H1 (cell line): Measurements from ENCODE around the gene CGNL1. TPM values are rescaled to one million over a fixed set of nuclear protein-coding genes. Genes with fewer than 3 reads are reported as not detected.
A peak's percentile ranks its signal among the peaks of the same experiment; 100 is the strongest.

ENCODE experiments used
- CTCF ChIA-PET: fragments of 300-600 bp; sonication (Branson Sonifier 250); formaldehyde crosslinking; loops from one replicate; lab custom pipeline; 2021; ENCODE audit not compliant: partially characterized antibody; lab: Charles Lee
- POLR2A ChIA-PET: fragments of 300-600 bp; sonication (Branson Sonifier 250); formaldehyde crosslinking; loops from one replicate; lab custom pipeline; 2021; ENCODE audit warnings: inconsistent platforms; ENCODE audit not compliant: partially characterized antibody; lab: Charles Lee
- DNase-seq, 2 experiments: peaks; one replicate each; pipeline versions ENCODE4 v3.0.0 to v3.0.0-alpha.2; 2010 to 2022; ENCODE audit warnings: low spot score in 2 of 2, low read depth in 1 of 2, mixed read lengths in 1 of 2
- FAIRE-seq: peaks from 2 replicates; lab custom pipeline; 2011; peaks lifted over from hg19 to GRCh38; lab: Jason Lieb, UNC
- H2AFZ ChIP-seq: 2 replicates; pipeline ENCODE4 v1.8.1; 2012; ENCODE audit warnings: low read length, inconsistent platforms
- H2AK5ac ChIP-seq: 2 replicates; pipeline ENCODE4 v1.6.1; 2013; ENCODE audit warnings: low read depth, low read length
- H2BK120ac ChIP-seq: replicated peaks from 2 replicates; pipeline ENCODE3; 2013; ENCODE audit warnings: low read depth, low read length, inconsistent platforms
- H2BK12ac ChIP-seq: 2 replicates; pipeline ENCODE4 v1.6.1; 2013; ENCODE audit warnings: low read depth, low read length
- H2BK15ac ChIP-seq: 2 replicates; pipeline ENCODE4 v1.6.1; 2013; ENCODE audit warnings: low read length
- H2BK20ac ChIP-seq: 2 replicates; pipeline ENCODE4 v1.6.1; 2013; ENCODE audit warnings: low read length
- H2BK5ac ChIP-seq: 2 replicates; pipeline ENCODE4 v1.6.1; 2013; ENCODE audit warnings: low read depth, low read length
- H3K14ac ChIP-seq: 2 replicates; pipeline ENCODE4 v1.6.1; 2013; ENCODE audit warnings: inconsistent platforms; ENCODE audit not compliant: insufficient read length
- H3K18ac ChIP-seq: 2 replicates; pipeline ENCODE4 v1.6.1; 2013; ENCODE audit warnings: low read length; ENCODE audit errors: extremely low read depth
- H3K23ac ChIP-seq: 2 replicates; pipeline ENCODE4 v1.6.1; 2013; ENCODE audit warnings: inconsistent platforms; ENCODE audit not compliant: insufficient read length
- H3K23me2 ChIP-seq: 2 replicates; pipeline ENCODE4 v1.6.1; 2013; ENCODE audit warnings: low read depth, low read length
- H3K27ac ChIP-seq: 2 replicates; pipeline ENCODE4 v1.6.1; 2011; ENCODE audit warnings: low read depth, low read length, inconsistent platforms
- H3K27me3 ChIP-seq, 4 experiments: replicated peaks in 1 of 4; 1 replicate in 1 of 4; 2 replicates in 3 of 4; pipeline versions ENCODE4 v1.6.1 to v1.8.1; 2011 to 2013; ENCODE audit warnings: low read length in 3 of 4, mild to moderate bottlenecking in 3 of 4, inconsistent platforms in 2 of 4, mixed read lengths in 2 of 4, moderate library complexity in 1 of 4; ENCODE audit not compliant: control insufficient read depth in 3 of 4, insufficient read depth in 3 of 4; ENCODE audit errors: extremely low read depth in 1 of 4
- H3K36me3 ChIP-seq, 4 experiments: 2 replicates each; pipeline versions ENCODE4 v1.6.1 to v1.8.1; 2011 to 2013; ENCODE audit warnings: mild to moderate bottlenecking in 4 of 4, low read length in 3 of 4, moderate library complexity in 2 of 4, control low read depth in 1 of 4, inconsistent platforms in 1 of 4; ENCODE audit not compliant: insufficient read depth in 4 of 4, control insufficient read depth in 2 of 4
- H3K4ac ChIP-seq: replicated peaks from 2 replicates; pipeline ENCODE3; 2013; ENCODE audit warnings: low read length, low read depth, mixed read lengths, inconsistent platforms; ENCODE audit not compliant: insufficient read length
- H3K4me1 ChIP-seq, 4 experiments: replicated peaks in 1 of 4; 1 replicate in 1 of 4; 2 replicates in 3 of 4; pipeline versions ENCODE4 v1.6.1 to v1.8.1; 2011 to 2013; ENCODE audit warnings: low read length in 3 of 4, inconsistent platforms in 2 of 4, mixed read lengths in 1 of 4; ENCODE audit not compliant: insufficient read depth in 4 of 4, control insufficient read depth in 3 of 4
- H3K4me2 ChIP-seq, 2 experiments: 2 replicates each; pipeline versions ENCODE4 v1.6.1 to v1.8.1; 2011 to 2013; ENCODE audit warnings: low read depth in 2 of 2, low read length in 2 of 2, control low read depth in 1 of 2, inconsistent platforms in 1 of 2, mild to moderate bottlenecking in 1 of 2; ENCODE audit not compliant: insufficient read depth in 1 of 2
- H3K4me3 ChIP-seq, 4 experiments: fragments of 200-600, 300-600 bp in 1 of 4; sonication (generic), shearing (Covaris generic), sonication (Bioruptor Twin) in 1 of 4; 2 replicates each; pipeline versions ENCODE4 v1.5.1 to v1.8.1; 2011 to 2016; ENCODE audit warnings: low read length in 4 of 4, low read depth in 3 of 4, control low read depth in 2 of 4, inconsistent platforms in 2 of 4, mild to moderate bottlenecking in 2 of 4, mixed read lengths in 1 of 4, moderate library complexity in 1 of 4; ENCODE audit not compliant: insufficient read depth in 2 of 4; ENCODE audit errors: extremely low read depth in 1 of 4
- H3K56ac ChIP-seq: replicated peaks from 2 replicates; pipeline ENCODE3; 2013; ENCODE audit warnings: low read depth, mild to moderate bottlenecking, mixed read lengths, low read length, inconsistent platforms; ENCODE audit not compliant: insufficient read length
- H3K79me1 ChIP-seq: 2 replicates; pipeline ENCODE4 v1.6.1; 2013; ENCODE audit warnings: low read depth, low read length, control low read depth
- H3K79me2 ChIP-seq, 2 experiments: 2 replicates each; pipeline versions ENCODE4 v1.6.1 to v1.8.1; 2012 to 2013; ENCODE audit warnings: low read length in 2 of 2, mild to moderate bottlenecking in 2 of 2, inconsistent platforms in 1 of 2; ENCODE audit not compliant: insufficient read depth in 2 of 2, control insufficient read depth in 1 of 2
- H3K9ac ChIP-seq, 4 experiments: replicated peaks in 1 of 4; 1 replicate in 1 of 4; 2 replicates in 3 of 4; pipeline versions ENCODE4 v1.6.1 to v1.8.1; 2011 to 2013; ENCODE audit warnings: low read depth in 3 of 4, low read length in 3 of 4, control low read depth in 2 of 4, mild to moderate bottlenecking in 2 of 4, moderate library complexity in 2 of 4, inconsistent platforms in 1 of 4; ENCODE audit errors: extremely low read depth in 1 of 4
- H3K9me3 ChIP-seq, 2 experiments: 2 replicates each; pipeline versions ENCODE4 v1.6.1 to v1.8.1; 2012 to 2013; ENCODE audit warnings: mild to moderate bottlenecking in 2 of 2, moderate library complexity in 2 of 2, control low read depth in 1 of 2, inconsistent platforms in 1 of 2, low read depth in 1 of 2, low read length in 1 of 2, mixed read lengths in 1 of 2; ENCODE audit not compliant: insufficient read depth in 2 of 2
- H4K20me1 ChIP-seq, 2 experiments: replicated peaks in 1 of 2; 2 replicates each; pipeline versions ENCODE3 to v1.8.1; 2011 to 2013; ENCODE audit warnings: inconsistent platforms in 2 of 2, low read length in 2 of 2, mild to moderate bottlenecking in 1 of 2; ENCODE audit not compliant: insufficient read depth in 2 of 2, control insufficient read depth in 1 of 2
- H4K5ac ChIP-seq: 2 replicates; pipeline ENCODE4 v1.6.1; 2013; ENCODE audit warnings: low read length, low read depth, mixed read lengths, inconsistent platforms; ENCODE audit not compliant: insufficient read length
- H4K8ac ChIP-seq: 2 replicates; pipeline ENCODE4 v1.8.0; 2013; ENCODE audit warnings: mild to moderate bottlenecking, moderate library complexity, low read length, inconsistent platforms; ENCODE audit not compliant: insufficient read depth; ENCODE audit errors: extremely low read depth
- H4K91ac ChIP-seq: replicated peaks from 2 replicates; pipeline ENCODE3; 2013; ENCODE audit warnings: low read length, mixed read lengths, inconsistent platforms; ENCODE audit not compliant: insufficient read length
- CHD2 ChIP-seq: IDR thresholded peaks from 2 replicates; pipeline ENCODE4 v1.6.1; 2012; ENCODE audit warnings: low read length, improper control_type of control experiment
- JUND ChIP-seq: IDR thresholded peaks from 2 replicates; pipeline ENCODE4 v1.6.1; 2011; ENCODE audit warnings: mild to moderate bottlenecking, improper control_type of control experiment, low read length
- KDM5A ChIP-seq: fragments of 200-600 bp; IDR thresholded peaks from 2 replicates; pipeline ENCODE4 v1.7.1; 2012; ENCODE audit warnings: mild to moderate bottlenecking, low read length, inconsistent platforms, mixed read lengths
- MAFK ChIP-seq: IDR thresholded peaks from 2 replicates; pipeline ENCODE4 v1.6.1; 2012; ENCODE audit warnings: low read depth, mild to moderate bottlenecking, improper control_type of control experiment, low read length
- PHF8 ChIP-seq: fragments of 200-600 bp; sonication (generic); conservative IDR thresholded peaks from 2 replicates; pipeline ENCODE4 v1.7.1; 2012; ENCODE audit warnings: low read depth, mild to moderate bottlenecking, inconsistent platforms, low read length, moderate library complexity
- POU5F1 ChIP-seq: IDR thresholded peaks from 2 replicates; pipeline ENCODE4 v1.6.1; 2011; ENCODE audit warnings: low read depth, mild to moderate bottlenecking, low read length, moderate library complexity
- TCF12 ChIP-seq: IDR thresholded peaks from 2 replicates; pipeline ENCODE4 v1.6.1; 2011; ENCODE audit warnings: low read depth, mild to moderate bottlenecking, low read length
- ZNF274 ChIP-seq: IDR thresholded peaks from 2 replicates; pipeline ENCODE4 v1.7.0; 2012; ENCODE audit warnings: low read length, borderline replicate concordance; ENCODE audit errors: extremely low read depth
- WGBS, 2 experiments: shearing (Covaris generic) in 1 of 2; methylation state at CpG; one replicate each; pipeline versions ENCODE4 v1.1.6 to v1.1.7; 2013 to 2015; ENCODE audit warnings: low lambda C conversion rate in 2 of 2, mixed read lengths in 2 of 2, inconsistent platforms in 1 of 2, low coverage in 1 of 2, missing lambda C conversion rate in 1 of 2; ENCODE audit not compliant: insufficient replicate concordance in 2 of 2, insufficient coverage in 1 of 2, insufficient read length in 1 of 2; ENCODE audit errors: extremely low coverage in 1 of 2, missing lambda C conversion rate in 1 of 2; 5-methylcytosine and 5-hydroxymethylcytosine counted together
- polyA plus RNA-seq, 7 experiments: library from polyadenylated mRNA; depleted of rRNA in 3 of 7; stranded (reverse) in 5 of 7; unstranded in 2 of 7; fragments of >200 nt in 5 of 7; fragments of 200-250 nt in 2 of 7; gene quantifications; 1 replicate in 5 of 7; 2 replicates in 1 of 7; 4 replicates in 1 of 7; pipeline versions ENCODE4 v1.2.1 to v1.2.3, GENCODE V29; 2011 to 2013; ENCODE audit warnings: missing spikeins in 2 of 7, mixed read lengths in 2 of 7
- total RNA-seq: library from RNA; stranded (reverse); fragmentation: NEBNext Ultra II Directional; extraction: Animal tissue kit (Norgen Biotek cat#: 25700); gene quantifications from 2 replicates; pipeline ENCODE4 v1.2.1, GENCODE V29; 2021
- TF ChIP-seq, protein P1 (sequence below): IDR thresholded peaks from 2 replicates; pipeline ENCODE4 v1.6.1; 2012; ENCODE audit warnings: low read length, inconsistent platforms

CGNL1 gene
- total and polyA plus RNA-seq, 2 of the 8 experiments (the other 6 are each of a cell fraction or from before 2014, with no cell fraction given): 21.8 to 75.6 TPM

DNA sequence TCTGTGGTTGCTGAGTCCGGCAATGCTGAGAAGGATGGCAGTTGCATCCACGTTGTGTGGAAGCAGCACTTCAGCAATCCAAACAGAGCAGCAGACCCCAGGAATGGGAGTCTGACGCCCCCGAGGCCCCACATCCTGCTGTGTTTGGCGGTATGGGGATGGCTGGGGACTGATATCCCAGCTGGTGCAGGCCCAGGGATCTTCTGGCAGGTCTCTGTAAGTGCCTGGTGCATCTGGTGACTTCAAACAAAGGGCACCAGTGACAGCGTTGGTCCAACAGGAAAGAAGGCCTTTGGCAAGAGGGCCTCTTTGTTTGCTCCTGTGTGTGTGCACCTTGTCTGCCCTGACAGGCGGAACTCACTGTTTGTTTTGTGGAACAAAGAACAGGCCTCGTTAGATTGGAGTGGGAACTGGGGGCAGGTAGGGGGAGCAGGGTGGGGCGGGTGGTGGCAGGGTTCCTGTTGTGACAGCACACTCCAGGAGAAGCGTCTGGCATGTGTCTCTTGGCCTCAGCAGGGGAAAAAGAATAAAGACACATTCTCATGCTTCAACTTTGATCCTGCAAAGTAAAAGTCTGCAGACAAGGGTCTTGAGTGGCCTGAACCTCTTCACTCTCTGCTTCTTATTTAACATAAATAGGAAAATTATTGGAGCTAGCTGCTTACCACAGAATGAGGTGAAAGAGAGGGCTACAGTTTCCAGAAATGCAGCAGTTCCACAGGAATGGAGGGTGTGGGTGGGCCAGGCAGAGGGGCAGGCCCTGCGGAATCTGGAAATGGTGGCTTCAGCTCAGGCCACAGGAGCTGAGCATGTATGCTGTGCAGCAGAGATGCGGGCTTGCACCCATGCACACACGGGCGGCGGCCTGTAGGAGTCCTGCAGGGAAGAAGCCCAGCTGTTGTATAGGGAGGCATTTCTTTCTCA, 120.9 kb downstream of the CGNL1 start:
- Histone ChIP-seq H4K5ac (no peak overlapping the region), H2BK120ac (no peak overlapping the region), H3K18ac (no peak overlapping the region), H4K91ac (no peak overlapping the region), H4K8ac (no peak overlapping the region), H3K4me1 (peaks cover 0 to 3% (median 0%) of the 10 kb centered on the region in 4 experiments; a peak in 5 of 7 replicates), H3K4me2 (no peak overlapping the region), H3K9me3 (no peaks in the 10 kb centered on the region), H2BK15ac (no peak overlapping the region), H3K23ac (no peak overlapping the region), H3K27ac (0 out of 2 replicates have a peak overlapping the region, but pooled peaks have one; percentile 20), H2BK12ac (no peak overlapping the region), H2AFZ (no peak overlapping the region), H3K9ac (no peak overlapping the region), H3K27me3 (no peaks in the 10 kb centered on the region), H3K14ac (no peak overlapping the region), H3K56ac (no peak overlapping the region), H3K4me3 (no peak overlapping the region), H4K20me1 (peaks cover 1 to 3% of the 10 kb centered on the region in 2 experiments), H3K23me2 (no peaks in the 10 kb centered on the region; the same call in 1 of the 2 replicates), H3K79me2 (no peaks in the 10 kb centered on the region; a peak in 1 of 4 replicates), H3K79me1 (peaks cover 2% of the 10 kb centered on the region; the same call in 1 of the 2 replicates), H3K36me3 (no peaks in the 10 kb centered on the region; a peak in 4 of 8 replicates), H2AK5ac (no peak overlapping the region), H2BK5ac (no peak overlapping the region; the same call in 1 of the 2 replicates), H2BK20ac (no peak overlapping the region), H3K4ac (no peak overlapping the region)
- ChIA-PET POLR2A (interaction anchor here (0.5 to 1.3 kb wide), 2 partner anchors 112 to 151 kb away, joined by 3 read pairs; no protein-coding TSS in a partner anchor), CTCF (interaction anchor here (1.4 to 1.5 kb wide), 2 partner anchors 31 to 156 kb away, joined by 3 to 4 read pairs; no protein-coding TSS in a partner anchor)
- no peak for DNase-seq
- no peak for FAIRE-seq
- 78% methylated on average over 15 of the region's 15 CpGs; no CpG with 5 or more reads in 1 of the 2 experiments for WGBS, 2 experiments
- TF ChIP-seq POU5F1 (no peak), JUND (no peak), TCF12 (no peak), KDM5A (no peak), ZNF274 (no peak), MAFK (no peak), CHD2 (no peak), PHF8 (no peak)
- TF ChIP-seq, protein P1, sequence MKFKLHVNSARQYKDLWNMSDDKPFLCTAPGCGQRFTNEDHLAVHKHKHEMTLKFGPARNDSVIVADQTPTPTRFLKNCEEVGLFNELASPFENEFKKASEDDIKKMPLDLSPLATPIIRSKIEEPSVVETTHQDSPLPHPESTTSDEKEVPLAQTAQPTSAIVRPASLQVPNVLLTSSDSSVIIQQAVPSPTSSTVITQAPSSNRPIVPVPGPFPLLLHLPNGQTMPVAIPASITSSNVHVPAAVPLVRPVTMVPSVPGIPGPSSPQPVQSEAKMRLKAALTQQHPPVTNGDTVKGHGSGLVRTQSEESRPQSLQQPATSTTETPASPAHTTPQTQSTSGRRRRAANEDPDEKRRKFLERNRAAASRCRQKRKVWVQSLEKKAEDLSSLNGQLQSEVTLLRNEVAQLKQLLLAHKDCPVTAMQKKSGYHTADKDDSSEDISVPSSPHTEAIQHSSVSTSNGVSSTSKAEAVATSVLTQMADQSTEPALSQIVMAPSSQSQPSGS: no peak
